Liver (tissue), 9 donors: ENCODE results near the gene RTP2. TPM values are rescaled to one million over a fixed set of nuclear protein-coding genes. Genes with fewer than 3 reads are reported as not detected.

Source experiments
- DNase-seq: peaks from one replicate; pipeline ENCODE4 v3.0.0-alpha.2; 2017; ENCODE audit warnings: low spot score
- H3K27ac ChIP-seq, 2 donors: one replicate each; pipeline ENCODE4 v1.7.0; 2013; ENCODE audit warnings: inconsistent platforms in 2 of 2, low read length in 2 of 2, control low read depth in 1 of 2, low read depth in 1 of 2, mild to moderate bottlenecking in 1 of 2
- H3K27me3 ChIP-seq, 4 donors: one replicate each; pipeline versions ENCODE4 v1.6.1 to v1.7.0; 2013; ENCODE audit warnings: low read length in 3 of 4, inconsistent platforms in 1 of 4, mild to moderate bottlenecking in 1 of 4, moderate library complexity in 1 of 4; ENCODE audit not compliant: control insufficient read depth in 4 of 4, insufficient read depth in 4 of 4
- H3K36me3 ChIP-seq, 4 donors: one replicate each; pipeline versions ENCODE4 v1.6.1 to v1.7.0; 2013; ENCODE audit warnings: low read length in 3 of 4, mild to moderate bottlenecking in 3 of 4, low read depth in 1 of 4, moderate library complexity in 1 of 4; ENCODE audit not compliant: control insufficient read depth in 4 of 4, insufficient read depth in 3 of 4
- H3K4me1 ChIP-seq, 4 donors: one replicate each; pipeline versions ENCODE4 v1.6.1 to v1.7.0; 2013; ENCODE audit warnings: low read length in 3 of 4, mild to moderate bottlenecking in 3 of 4, moderate library complexity in 1 of 4; ENCODE audit not compliant: control insufficient read depth in 4 of 4, insufficient read depth in 4 of 4
- H3K4me3 ChIP-seq, 3 donors: one replicate each; pipeline versions ENCODE4 v1.6.1 to v1.7.0; 2013; ENCODE audit warnings: low read length in 3 of 3, control low read depth in 1 of 3, low read depth in 1 of 3, mild to moderate bottlenecking in 1 of 3
- H3K9ac ChIP-seq, 2 donors: one replicate each; pipeline ENCODE4 v1.7.0; 2013; ENCODE audit warnings: low read length in 2 of 2, mild to moderate bottlenecking in 2 of 2, moderate library complexity in 2 of 2, control low read depth in 1 of 2, low read depth in 1 of 2
- H3K9me3 ChIP-seq, 4 donors: one replicate each; pipeline versions ENCODE4 v1.6.1 to v1.7.0; 2013; ENCODE audit warnings: low read length in 3 of 4; ENCODE audit not compliant: control insufficient read depth in 4 of 4
- ATF3 ChIP-seq: IDR thresholded peaks from 2 replicates; pipeline ENCODE4 v1.6.1; 2016; ENCODE audit warnings: antibody characterized with exemption
- CTCF ChIP-seq: fragments of 150-350 bp; IDR thresholded peaks from 2 replicates; pipeline ENCODE4 v1.5.1; 2017; ENCODE audit warnings: improper control_type of control experiment, low read depth, low read length; ENCODE audit not compliant: missing input control
- FOXA1 ChIP-seq: IDR thresholded peaks from 2 replicates; pipeline ENCODE4 v1.6.1; 2016; ENCODE audit warnings: antibody characterized with exemption
- HNF4A ChIP-seq, 2 donors: conservative IDR thresholded peaks; 2 replicates each; pipeline ENCODE4 v1.6.1; 2016; ENCODE audit warnings: antibody characterized with exemption in 2 of 2, mild to moderate bottlenecking in 2 of 2
- JUND ChIP-seq, 2 donors: IDR thresholded peaks; 2 replicates each; pipeline ENCODE4 v1.6.1; 2016; ENCODE audit warnings: antibody characterized with exemption in 2 of 2
- NR2F2 ChIP-seq: IDR thresholded peaks from 2 replicates; pipeline ENCODE4 v1.6.1; 2016; ENCODE audit warnings: antibody characterized with exemption
- RAD21 ChIP-seq, 2 donors: IDR thresholded peaks; 2 replicates each; pipeline ENCODE4 v1.6.1; 2016; ENCODE audit warnings: antibody characterized with exemption in 2 of 2, mild to moderate bottlenecking in 2 of 2
- REST ChIP-seq: IDR thresholded peaks from 2 replicates; pipeline ENCODE4 v1.6.1; 2016; ENCODE audit warnings: antibody characterized with exemption, mild to moderate bottlenecking
- RXRA ChIP-seq, 2 donors: IDR thresholded peaks; 2 replicates each; pipeline ENCODE4 v1.6.1; 2017 to 2018; ENCODE audit warnings: antibody characterized with exemption in 2 of 2, mild to moderate bottlenecking in 1 of 2
- SP1 ChIP-seq: IDR thresholded peaks from 2 replicates; pipeline ENCODE4 v1.6.1; 2018; ENCODE audit warnings: antibody characterized with exemption, mild to moderate bottlenecking
- TAF1 ChIP-seq: conservative IDR thresholded peaks from 2 replicates; pipeline ENCODE4 v1.6.1; 2016; ENCODE audit warnings: antibody characterized with exemption, mild to moderate bottlenecking
- WGBS: extraction: QIAGEN DNeasy Blood & Tissue Kit; methylation state at CpG from one replicate; pipeline ENCODE4 v1.1.7; 2013; 5-methylcytosine and 5-hydroxymethylcytosine counted together
- polyA plus RNA-seq, 2 donors: library from polyadenylated mRNA; stranded (reverse) in 1 of 2; unstranded in 1 of 2; fragments of 200-250 nt in 1 of 2; fragments of >200 nt in 1 of 2; fragmentation: Nextera tagmentation in 1 of 2; extraction: Ambion mirVana in 1 of 2; gene quantifications; one replicate each; pipeline versions ENCODE4 v1.2.1 to v1.2.3, GENCODE V29; 2013 to 2015
- total RNA-seq, 2 donors: library from RNA; depleted of rRNA; stranded (reverse); fragments of >200 nt; gene quantifications; one replicate each; pipeline ENCODE4 v1.2.3, GENCODE V29; 2014
- TF ChIP-seq, protein P1 (sequence below): IDR thresholded peaks from 2 replicates; pipeline ENCODE4 v1.6.1; 2016; ENCODE audit warnings: antibody characterized with exemption
- TF ChIP-seq, protein P2 (sequence below): IDR thresholded peaks from 2 replicates; pipeline ENCODE4 v1.6.1; 2016; ENCODE audit warnings: antibody characterized with exemption
- donor health status: healthy.
- donor health status: healthy.
- donor health status: healthy.
- donor health status: healthy.
- donor health status: healthy.

RTP2 gene
- total and polyA plus RNA-seq, 4 donors, result not detected

GRCh38 chr3:187714404-187714979 is 12.1 kb upstream of the RTP2 start:
- peaks cover 0 to 8% (median 6%) of the 10 kb centered on the region in 4 donors for H3K4me1 ChIP-seq
- no peaks in the 10 kb centered on the region for H3K36me3 ChIP-seq
- TF ChIP-seq FOXA1, result no peak
- no peak for TF ChIP-seq JUND (IDR thresholded peaks at IDR 0.05)
- TF ChIP-seq REST, result no peak
- TF ChIP-seq CTCF, result peak; percentile 97
- TF ChIP-seq, protein P1, sequence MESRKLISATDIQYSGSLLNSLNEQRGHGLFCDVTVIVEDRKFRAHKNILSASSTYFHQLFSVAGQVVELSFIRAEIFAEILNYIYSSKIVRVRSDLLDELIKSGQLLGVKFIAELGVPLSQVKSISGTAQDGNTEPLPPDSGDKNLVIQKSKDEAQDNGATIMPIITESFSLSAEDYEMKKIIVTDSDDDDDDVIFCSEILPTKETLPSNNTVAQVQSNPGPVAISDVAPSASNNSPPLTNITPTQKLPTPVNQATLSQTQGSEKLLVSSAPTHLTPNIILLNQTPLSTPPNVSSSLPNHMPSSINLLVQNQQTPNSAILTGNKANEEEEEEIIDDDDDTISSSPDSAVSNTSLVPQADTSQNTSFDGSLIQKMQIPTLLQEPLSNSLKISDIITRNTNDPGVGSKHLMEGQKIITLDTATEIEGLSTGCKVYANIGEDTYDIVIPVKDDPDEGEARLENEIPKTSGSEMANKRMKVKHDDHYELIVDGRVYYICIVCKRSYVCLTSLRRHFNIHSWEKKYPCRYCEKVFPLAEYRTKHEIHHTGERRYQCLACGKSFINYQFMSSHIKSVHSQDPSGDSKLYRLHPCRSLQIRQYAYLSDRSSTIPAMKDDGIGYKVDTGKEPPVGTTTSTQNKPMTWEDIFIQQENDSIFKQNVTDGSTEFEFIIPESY, result no peak
- TF ChIP-seq RXRA (IDR thresholded peaks at IDR 0.05), result no peak
- TF ChIP-seq NR2F2, result no peak
- no peak for TF ChIP-seq TAF1
- TF ChIP-seq, protein P2, sequence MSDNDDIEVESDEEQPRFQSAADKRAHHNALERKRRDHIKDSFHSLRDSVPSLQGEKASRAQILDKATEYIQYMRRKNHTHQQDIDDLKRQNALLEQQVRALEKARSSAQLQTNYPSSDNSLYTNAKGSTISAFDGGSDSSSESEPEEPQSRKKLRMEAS, result no peak
- no peak for TF ChIP-seq ATF3
- no peak for TF ChIP-seq HNF4A (conservative IDR thresholded peaks at IDR 0.05)
- TF ChIP-seq RAD21 (IDR thresholded peaks at IDR 0.05), result peak; percentile 100
- no peaks in the 10 kb centered on the region for H3K9me3 ChIP-seq
- DNase-seq, result peak; percentile 69
- 17% methylated on average over 4 of the region's 4 CpGs for WGBS
- no peak overlapping the region for H3K27ac ChIP-seq
- no peak overlapping the region for H3K9ac ChIP-seq
- no peak overlapping the region for H3K4me3 ChIP-seq
- H3K27me3 ChIP-seq, result no peaks in the 10 kb centered on the region

DNA sequence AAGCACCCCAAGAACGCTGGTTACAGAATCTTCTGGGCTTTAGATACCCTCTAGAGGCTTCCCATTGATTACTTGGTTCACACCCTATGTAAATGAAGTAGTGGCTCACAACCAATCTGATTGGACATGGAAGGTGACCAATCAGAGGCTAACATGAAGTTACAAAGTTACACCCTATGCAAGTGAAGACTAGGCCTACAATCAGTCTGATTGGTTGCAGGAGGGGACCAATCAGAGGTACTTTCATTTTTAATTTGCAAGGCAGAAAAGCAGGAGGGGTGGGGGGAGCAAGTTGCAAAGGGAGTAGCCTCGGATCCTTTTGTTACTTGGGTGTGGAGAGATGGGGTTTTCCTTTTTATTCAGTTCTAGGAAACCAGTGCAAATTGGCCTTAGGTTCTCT is 11.1 kb upstream of the RTP2 start:
- no peak overlapping the region for H3K9ac ChIP-seq
- WGBS, result 78% methylated on average over 2 of the region's 2 CpGs
- TF ChIP-seq JUND (IDR thresholded peaks at IDR 0.05) (no peak), SP1 (peak; percentile 33)
- H3K4me3 ChIP-seq, result no peak overlapping the region
- no peaks in the 10 kb centered on the region for H3K36me3 ChIP-seq
- no peak for DNase-seq
- H3K4me1 ChIP-seq, result peaks cover 0 to 6% (median 3%) of the 10 kb centered on the region in 4 donors
- H3K9me3 ChIP-seq, result no peaks in the 10 kb centered on the region
- H3K27me3 ChIP-seq, result no peaks in the 10 kb centered on the region
- H3K27ac ChIP-seq, result no peak overlapping the region
